ENCODE results near the gene PLXDC2. TPM values are rescaled to one million over a fixed set of nuclear protein-coding genes. Genes with fewer than 3 reads are reported as not detected.
A peak's percentile ranks its signal among the peaks of the same experiment; 100 is the strongest.

Gene PLXDC2
- polyA plus RNA-seq, 1 of the 3 experiments (the other 2 are of a cell fraction) = 2.5 TPM

GRCh38 chr10:19930936-19931893 is 115.0 kb downstream of the PLXDC2 start:
- H3K4me2 ChIP-seq = no peak overlapping the region
- peaks cover 22% of the 10 kb centered on the region for H3F3A ChIP-seq (replicated peaks; ENCODE audit: insufficient read depth)
- ChIA-PET CTCF (interaction anchor here (1.7 kb wide), 1 partner anchor 12 kb away, joined by 3 read pairs; no protein-coding TSS in a partner anchor), POLR2A (no interaction called here)
- no peaks in the 10 kb centered on the region for H3K27me3 ChIP-seq (ENCODE audit: insufficient read depth)
- peak overlapping the region; percentile 66 to 73; a peak in 2 of 4 replicates for H3K27ac ChIP-seq (ENCODE audit: low read depth in 2 of 2, low read length in 1 of 2)
- no peaks in the 10 kb centered on the region for H3K79me2 ChIP-seq (ENCODE audit: insufficient read depth)
- no peak overlapping the region for H3K9ac ChIP-seq
- H3K9me3 ChIP-seq = no peaks in the 10 kb centered on the region
- 80% methylated on average over 12 of the region's 12 CpGs for WGBS (ENCODE audit: low lambda C conversion rate)
- no peak overlapping the region for H2AFZ ChIP-seq (ENCODE audit: low read depth)
- H3K9me2 ChIP-seq = no peaks in the 10 kb centered on the region
- no peaks in the 10 kb centered on the region for H4K20me1 ChIP-seq (ENCODE audit: insufficient read depth)
- H3K4me3 ChIP-seq (ENCODE audit: low read depth in 2 of 2, low read length in 1 of 2) = no peak overlapping the region
- no peaks in the 10 kb centered on the region for H3K36me3 ChIP-seq (replicated peaks in 1 of 2; ENCODE audit: control insufficient read depth in 1 of 2, insufficient read depth in 2 of 2, low read length in 1 of 2)
- no peak for TF ChIP-seq FOXJ3 (CRISPR knock-in tag; IDR thresholded peaks at IDR 0.05)
- no peak for TF ChIP-seq RCOR1 (IDR thresholded peaks at IDR 0.05; ENCODE audit: low read length)
- TF ChIP-seq MXI1 (IDR thresholded peaks at IDR 0.05; ENCODE audit: low read depth, low read length) = no peak
- TF ChIP-seq CTCF (IDR thresholded peaks at IDR 0.05) = 0 out of 2 replicates have a peak, but pooled peaks have one; percentile 16
- TF ChIP-seq ELF1 (IDR thresholded peaks at IDR 0.05) = no peak
- peak; percentile 37; the same call in 1 of the 2 replicates for TF ChIP-seq TCF12 (IDR thresholded peaks at IDR 0.05)
- TF ChIP-seq GATA2 (CRISPR knock-in tag; IDR thresholded peaks at IDR 0.05) = no peak
- peak; percentile 30; the same call in 1 of the 2 replicates for TF ChIP-seq PBX3 (IDR thresholded peaks at IDR 0.05)
- TF ChIP-seq MEF2A (IDR thresholded peaks at IDR 0.05; ENCODE audit: borderline replicate concordance, low read depth) = no peak
- peak; percentile 23; the same call in 1 of the 2 replicates for TF ChIP-seq FOSL2 (IDR thresholded peaks at IDR 0.05; ENCODE audit: borderline replicate concordance, low read depth)
- peak; percentile 5 for DNase-seq
- peaks cover 2 to 32% of the 10 kb centered on the region in 2 experiments for H3K4me1 ChIP-seq (ENCODE audit: control insufficient read depth in 1 of 2, insufficient read depth in 2 of 2, low read depth in 1 of 2, low read length in 1 of 2)

- Histone ChIP-seq H3K4me2 (no peak overlapping the region), H3K79me2 (ENCODE audit: insufficient read depth) (no peaks in the 10 kb centered on the region), H3K36me3 (replicated peaks in 1 of 2; ENCODE audit: control insufficient read depth in 1 of 2, insufficient read depth in 2 of 2, low read length in 1 of 2) (no peaks in the 10 kb centered on the region), H3K9me3 (no peaks in the 10 kb centered on the region), H3K4me1 (ENCODE audit: control insufficient read depth in 1 of 2, insufficient read depth in 2 of 2, low read depth in 1 of 2, low read length in 1 of 2) (peaks cover 2 to 32% of the 10 kb centered on the region in 2 experiments), H3K9ac (no peak overlapping the region), H4K20me1 (ENCODE audit: insufficient read depth) (no peaks in the 10 kb centered on the region), H3K9me2 (no peaks in the 10 kb centered on the region), H3K27ac (ENCODE audit: low read depth in 2 of 2, low read length in 1 of 2) (peak overlapping the region; percentile 26 to 73; a peak in 3 of 4 replicates), H2AFZ (ENCODE audit: low read depth) (no peak overlapping the region), H3K4me3 (ENCODE audit: low read depth in 2 of 2, low read length in 1 of 2) (no peak overlapping the region), H3F3A (replicated peaks; ENCODE audit: insufficient read depth) (peaks cover 22% of the 10 kb centered on the region), H3K27me3 (ENCODE audit: insufficient read depth) (no peaks in the 10 kb centered on the region)
- no peak for DNase-seq
- WGBS (ENCODE audit: low lambda C conversion rate) = 81% methylated on average over 4 of the region's 4 CpGs
- ChIA-PET POLR2A (no interaction called here), CTCF (interaction anchor here (1.7 kb wide), 1 partner anchor 11 kb away, joined by 3 read pairs; no protein-coding TSS in a partner anchor)
- TF ChIP-seq ZBTB33 (IDR thresholded peaks at IDR 0.05; ENCODE audit: borderline replicate concordance, low read depth) = no peak
- no peak for TF ChIP-seq JUND (IDR thresholded peaks at IDR 0.05)
- no peak for TF ChIP-seq FOXM1 (IDR thresholded peaks at IDR 0.05; ENCODE audit: low read depth)
These were observed 115.8 kb downstream of the PLXDC2 start for GRCh38 chr10:19931894-19932590.

Data from SK-N-SH (cell line).